HG02870 (cell line): ENCODE results near the gene PLA2G2E.

ENCODE experiments used
- ATAC-seq: cut with Tn5 transposase; IDR thresholded peaks from one replicate; pipeline ENCODE4 v1.9.1; 2021; ENCODE audit warnings: mild to moderate bottlenecking, moderate library complexity; ENCODE audit not compliant: unreplicated experiment

The PLA2G2E gene

GRCh38 chr1:19923137-19923952, at the start of gene PLA2G2E:
Gene PLA2G2E (minus strand): TSS chr1:19923617. CDS start chr1:19923559, 58 bp downstream.
- ATAC-seq: no peak

GRCh38 chr1:19971664-19972063, 48.2 kb upstream of the PLA2G2E start:
- no peak for ATAC-seq

GRCh38 chr1:19969898-19970660, 46.7 kb upstream of the PLA2G2E start:
- ATAC-seq: no peak

- no peak for ATAC-seq
These were observed 44.4 kb upstream of the PLA2G2E start for GRCh38 chr1:19967808-19968207.

GRCh38 chr1:19964542-19964941, 41.1 kb upstream of the PLA2G2E start:
- no peak for ATAC-seq

- no peak for ATAC-seq
These were observed 40.2 kb upstream of the PLA2G2E start for GRCh38 chr1:19963636-19964035.

GRCh38 chr1:19960591-19960990, 37.2 kb upstream of the PLA2G2E start:
- no peak for ATAC-seq

- ATAC-seq: no peak
These were observed 34.4 kb upstream of the PLA2G2E start for GRCh38 chr1:19957779-19958178.

GRCh38 chr1:19955534-19956170, 32.2 kb upstream of the PLA2G2E start:
- no peak for ATAC-seq

- no peak for ATAC-seq
These were observed 30.6 kb upstream of the PLA2G2E start for GRCh38 chr1:19954059-19954458.

GRCh38 chr1:19949016-19949415, 25.6 kb upstream of the PLA2G2E start:
- no peak for ATAC-seq

GRCh38 chr1:19946971-19947370, 23.6 kb upstream of the PLA2G2E start:
- no peak for ATAC-seq

- ATAC-seq: no peak
These were observed 22.9 kb upstream of the PLA2G2E start for GRCh38 chr1:19946331-19946751.

- no peak for ATAC-seq
These were observed 22.5 kb upstream of the PLA2G2E start for GRCh38 chr1:19945914-19946313.

- ATAC-seq: no peak
These were observed 19.2 kb upstream of the PLA2G2E start for GRCh38 chr1:19942657-19943056.

GRCh38 chr1:19942088-19942487, 18.7 kb upstream of the PLA2G2E start:
- ATAC-seq: no peak

- ATAC-seq: no peak
These were observed 17.8 kb upstream of the PLA2G2E start for GRCh38 chr1:19941206-19941568.

GRCh38 chr1:19940486-19941205, 17.2 kb upstream of the PLA2G2E start:
- ATAC-seq: no peak

- ATAC-seq: no peak
These were observed 15.1 kb upstream of the PLA2G2E start for GRCh38 chr1:19938472-19938871.

- no peak for ATAC-seq
These were observed 12.8 kb upstream of the PLA2G2E start for GRCh38 chr1:19936061-19936750.
